Thyroid gland (tissue), 4 donors: Measurements from ENCODE around the gene DAGLA. TPM values are rescaled to one million over a fixed set of nuclear protein-coding genes. Genes with fewer than 3 reads are reported as not detected.

Experiments used
- DNase-seq, 2 donors: peaks; one replicate each; pipeline ENCODE4 v3.0.0-alpha.2; 2019
- H3K27ac ChIP-seq, 3 donors: fragments of 200-600 bp; sonication (generic); 1 replicate in 2 of 3; 2 replicates in 1 of 3; pipeline ENCODE4 v1.5.1; 2016 to 2019; ENCODE audit warnings: mild to moderate bottlenecking in 1 of 3, moderate library complexity in 1 of 3
- H3K27me3 ChIP-seq: fragments of 200-600 bp; sonication (generic); one replicate; pipeline ENCODE4 v1.5.1; 2019
- H3K36me3 ChIP-seq, 2 donors: fragments of 200-600 bp; sonication (generic); one replicate each; pipeline ENCODE4 v1.5.1; 2016 to 2019
- H3K4me1 ChIP-seq, 2 donors: fragments of 200-600 bp; sonication (generic); one replicate each; pipeline ENCODE4 v1.5.1; 2017 to 2019
- H3K4me3 ChIP-seq, 3 donors: fragments of 200-600 bp; sonication (generic); replicated peaks in 1 of 3; 1 replicate in 2 of 3; 2 replicates in 1 of 3; pipeline ENCODE4 v1.5.1; 2016; ENCODE audit warnings: mild to moderate bottlenecking in 1 of 3
- H3K9me3 ChIP-seq: fragments of 200-600 bp; sonication (generic); one replicate; pipeline ENCODE4 v1.5.1; 2017
- POLR2A ChIP-seq, 2 donors: fragments of 450-650 bp; IDR thresholded peaks; one replicate each; pipeline ENCODE4 v1.6.1; 2017; ENCODE audit warnings: antibody characterized with exemption in 2 of 2, mild to moderate bottlenecking in 2 of 2, moderate library complexity in 1 of 2
- WGBS, 2 donors: methylation state at CpG; one replicate each; pipeline ENCODE4 v1.1.5; 2017; 5-methylcytosine and 5-hydroxymethylcytosine counted together
- intact Hi-C: fragments of 100-400 bp; cut with DNase I; formaldehyde crosslinking; loops from one replicate; pipeline ENCODE4 v1.15.1; 2023
- total RNA-seq, 4 donors: library from RNA; depleted of rRNA; stranded (reverse); fragments of >200 nt; gene quantifications; one replicate each; pipeline ENCODE4 v1.2.3, GENCODE V29; 2016
- TF ChIP-seq, protein P1 (sequence below), 6 experiments: fragments of 200-600 bp in 3 of 6; fragments of 450-650 bp in 3 of 6; sonication (generic) in 3 of 6; IDR thresholded peaks; one replicate each; pipeline ENCODE4 v1.5.1; 2016 to 2019; ENCODE audit warnings: antibody characterized with exemption in 6 of 6, mild to moderate bottlenecking in 2 of 6, inconsistent platforms in 1 of 6, moderate library complexity in 1 of 6

The DAGLA gene
- total RNA-seq, 4 donors from 2014 or later: 1.7 to 2.8 (median 1.9) TPM

GRCh38 chr11:61680622-61681221, 531 bp downstream of the DAGLA start:
- H3K27ac ChIP-seq: no peak overlapping the region
- intact Hi-C loops: loop anchor here (2.0 kb wide), 1 partner anchor 52 kb away; no protein-coding TSS in a partner anchor

GRCh38 chr11:61682093-61682732, 2.0 kb downstream of the DAGLA start:
- peaks cover 4 to 20% of the 10 kb centered on the region in 2 donors for H3K4me1 ChIP-seq
- no peaks in the 10 kb centered on the region for H3K27me3 ChIP-seq
- H3K27ac ChIP-seq: no peak overlapping the region
- peak in 1 of 2 donors; percentile 16 for DNase-seq
- no peak for TF ChIP-seq POLR2A (IDR thresholded peaks at IDR 0.05)
- TF ChIP-seq, protein P1, sequence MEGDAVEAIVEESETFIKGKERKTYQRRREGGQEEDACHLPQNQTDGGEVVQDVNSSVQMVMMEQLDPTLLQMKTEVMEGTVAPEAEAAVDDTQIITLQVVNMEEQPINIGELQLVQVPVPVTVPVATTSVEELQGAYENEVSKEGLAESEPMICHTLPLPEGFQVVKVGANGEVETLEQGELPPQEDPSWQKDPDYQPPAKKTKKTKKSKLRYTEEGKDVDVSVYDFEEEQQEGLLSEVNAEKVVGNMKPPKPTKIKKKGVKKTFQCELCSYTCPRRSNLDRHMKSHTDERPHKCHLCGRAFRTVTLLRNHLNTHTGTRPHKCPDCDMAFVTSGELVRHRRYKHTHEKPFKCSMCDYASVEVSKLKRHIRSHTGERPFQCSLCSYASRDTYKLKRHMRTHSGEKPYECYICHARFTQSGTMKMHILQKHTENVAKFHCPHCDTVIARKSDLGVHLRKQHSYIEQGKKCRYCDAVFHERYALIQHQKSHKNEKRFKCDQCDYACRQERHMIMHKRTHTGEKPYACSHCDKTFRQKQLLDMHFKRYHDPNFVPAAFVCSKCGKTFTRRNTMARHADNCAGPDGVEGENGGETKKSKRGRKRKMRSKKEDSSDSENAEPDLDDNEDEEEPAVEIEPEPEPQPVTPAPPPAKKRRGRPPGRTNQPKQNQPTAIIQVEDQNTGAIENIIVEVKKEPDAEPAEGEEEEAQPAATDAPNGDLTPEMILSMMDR (IDR thresholded peaks at IDR 0.05): no peak
- intact Hi-C loops: no loop called here
- no peaks in the 10 kb centered on the region for H3K9me3 ChIP-seq
- H3K4me3 ChIP-seq: no peak overlapping the region
- 74 to 77% methylated on average over 11 of the region's 12 CpGs for WGBS, 2 donors
- no peaks in the 10 kb centered on the region for H3K36me3 ChIP-seq

More at GRCh38 chr11:61680622-61681221, 531 bp downstream of the DAGLA start:
- H3K27me3 ChIP-seq: no peaks in the 10 kb centered on the region
- TF ChIP-seq, protein P1 (IDR thresholded peaks at IDR 0.05): no peak
- WGBS, 2 donors: 68 to 69% methylated on average over 25 to 26 of the region's 30 CpGs
- peaks cover 4 to 20% of the 10 kb centered on the region in 2 donors for H3K4me1 ChIP-seq
- H3K9me3 ChIP-seq: no peaks in the 10 kb centered on the region
- H3K4me3 ChIP-seq: peak overlapping the region in 2 of 3 donors; percentile 20 to 35
- H3K36me3 ChIP-seq: no peaks in the 10 kb centered on the region
- no peak for DNase-seq

- Histone ChIP-seq H3K4me1 (peaks cover 4 to 26% of the 10 kb centered on the region in 2 donors), H3K9me3 (no peaks in the 10 kb centered on the region), H3K4me3 (no peak overlapping the region), H3K36me3 (no peaks in the 10 kb centered on the region), H3K27ac (no peak overlapping the region), H3K27me3 (no peaks in the 10 kb centered on the region)
- DNase-seq: no peak
- no peak for TF ChIP-seq POLR2A (IDR thresholded peaks at IDR 0.05)
- TF ChIP-seq, protein P1 (IDR thresholded peaks at IDR 0.05): no peak
- WGBS, 2 donors: 68 to 79% methylated on average over 8 to 11 of the region's 11 CpGs
- intact Hi-C loops: no loop called here
Measured at GRCh38 chr11:61682906-61683675, 2.9 kb downstream of the DAGLA start.

DNA sequence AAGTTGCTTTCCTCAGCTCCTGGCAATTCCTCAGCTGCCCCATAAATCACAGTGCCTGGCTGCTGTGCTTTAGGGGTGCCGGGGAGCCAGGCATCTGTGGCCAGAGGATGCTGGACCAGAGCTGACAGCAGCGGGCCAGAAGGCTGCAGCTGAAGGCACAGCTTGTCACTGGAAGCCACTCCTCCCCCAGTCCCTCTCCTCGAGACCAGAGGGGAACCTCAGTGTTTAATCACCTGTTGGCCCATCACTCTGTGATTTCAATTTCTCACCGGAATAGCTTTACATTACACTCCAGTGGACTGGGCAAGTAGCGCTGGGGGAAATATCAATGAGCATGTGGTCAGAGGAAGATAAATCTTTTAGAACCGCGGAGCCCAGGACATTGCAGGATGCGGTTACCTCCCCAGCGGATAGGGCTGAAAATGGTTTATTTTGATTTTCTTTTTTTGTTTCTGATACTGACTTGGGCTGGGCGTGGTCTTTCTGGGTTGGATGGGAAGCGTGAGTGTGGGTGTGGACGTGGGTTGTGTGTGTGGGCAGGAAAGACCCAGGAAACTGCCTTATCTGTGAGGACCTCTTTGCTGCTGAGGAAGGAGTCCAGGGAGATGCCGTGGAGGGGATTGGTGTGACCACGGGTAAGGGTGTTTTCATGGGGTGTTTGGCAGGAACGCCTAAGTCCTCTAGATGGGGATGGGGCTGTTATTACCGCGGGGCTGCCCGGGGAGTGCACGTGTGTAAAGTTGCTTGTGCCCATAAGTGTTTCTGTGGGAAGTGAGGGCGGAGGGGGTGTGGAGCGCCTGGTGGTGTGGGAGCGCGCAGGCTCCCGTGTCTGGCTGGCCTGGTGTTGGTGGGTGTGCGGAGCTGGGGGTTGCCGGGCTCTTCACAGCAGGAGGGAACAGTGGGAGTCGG, 4.0 kb downstream of the DAGLA start:
- H3K27me3 ChIP-seq: no peaks in the 10 kb centered on the region
- H3K4me1 ChIP-seq: peaks cover 13 to 38% of the 10 kb centered on the region in 2 donors
- DNase-seq: no peak
- no peaks in the 10 kb centered on the region for H3K36me3 ChIP-seq
- no peak overlapping the region for H3K4me3 ChIP-seq
- TF ChIP-seq, protein P1 (IDR thresholded peaks at IDR 0.05): no peak
- no peak for TF ChIP-seq POLR2A (IDR thresholded peaks at IDR 0.05)
- H3K27ac ChIP-seq: no peak overlapping the region
- intact Hi-C loops: no loop called here
- no peaks in the 10 kb centered on the region for H3K9me3 ChIP-seq
- WGBS, 2 donors: 61 to 68% methylated on average over 27 of the region's 27 CpGs
